ENCODE measurements around the gene KHDC1L.

DNA sequence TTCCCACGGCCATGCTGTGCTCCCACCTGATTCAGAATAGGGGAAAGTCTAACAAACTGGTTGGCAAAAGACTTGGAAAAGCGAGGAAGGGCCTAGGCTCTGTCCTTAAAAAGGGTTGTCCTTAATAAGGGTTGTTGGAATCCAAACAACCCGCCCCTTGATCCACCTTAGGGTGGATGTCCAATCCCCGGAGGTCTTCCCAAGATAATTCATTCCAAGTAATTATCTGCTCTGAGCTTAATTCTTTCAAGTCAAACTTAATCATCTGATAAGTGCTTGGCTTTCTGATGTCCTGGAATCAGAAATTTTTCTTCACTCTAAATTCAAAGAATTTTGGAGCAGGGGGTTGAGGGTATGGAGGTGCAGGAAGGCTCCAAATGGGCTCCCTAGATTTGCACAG, at the start of gene KHDC1L:
- TF ChIP-seq POLR2A (IDR thresholded peaks at IDR 0.05) (no peak), EP300 (IDR thresholded peaks at IDR 0.05; ENCODE audit: low read depth) (no peak)
- TF ChIP-seq, protein P1, sequence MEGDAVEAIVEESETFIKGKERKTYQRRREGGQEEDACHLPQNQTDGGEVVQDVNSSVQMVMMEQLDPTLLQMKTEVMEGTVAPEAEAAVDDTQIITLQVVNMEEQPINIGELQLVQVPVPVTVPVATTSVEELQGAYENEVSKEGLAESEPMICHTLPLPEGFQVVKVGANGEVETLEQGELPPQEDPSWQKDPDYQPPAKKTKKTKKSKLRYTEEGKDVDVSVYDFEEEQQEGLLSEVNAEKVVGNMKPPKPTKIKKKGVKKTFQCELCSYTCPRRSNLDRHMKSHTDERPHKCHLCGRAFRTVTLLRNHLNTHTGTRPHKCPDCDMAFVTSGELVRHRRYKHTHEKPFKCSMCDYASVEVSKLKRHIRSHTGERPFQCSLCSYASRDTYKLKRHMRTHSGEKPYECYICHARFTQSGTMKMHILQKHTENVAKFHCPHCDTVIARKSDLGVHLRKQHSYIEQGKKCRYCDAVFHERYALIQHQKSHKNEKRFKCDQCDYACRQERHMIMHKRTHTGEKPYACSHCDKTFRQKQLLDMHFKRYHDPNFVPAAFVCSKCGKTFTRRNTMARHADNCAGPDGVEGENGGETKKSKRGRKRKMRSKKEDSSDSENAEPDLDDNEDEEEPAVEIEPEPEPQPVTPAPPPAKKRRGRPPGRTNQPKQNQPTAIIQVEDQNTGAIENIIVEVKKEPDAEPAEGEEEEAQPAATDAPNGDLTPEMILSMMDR (IDR thresholded peaks at IDR 0.05) = no peak
